A549 (cell line): ENCODE data around the gene ZNF292. TPM values are rescaled to one million over a fixed set of nuclear protein-coding genes. Genes with fewer than 3 reads are reported as not detected.

Source experiments
- ATAC-seq, 2 experiments: fragments of 200-7000 bp in 1 of 2; fragments of >200 bp in 1 of 2; cut with Nextera tagmentation in 1 of 2; cut with Tn5 transposase in 1 of 2; 3 replicates each; pipeline versions ENCODE4 v1.8.0 to v1.9.1; 2018 to 2020; ENCODE audit warnings: mild to moderate bottlenecking in 1 of 2, moderate library complexity in 1 of 2
- CTCF ChIA-PET: fragments of 300-600 bp; sonication (Branson Sonifier 250); formaldehyde crosslinking; extraction: SDS; loops from one replicate; lab custom pipeline; 2021; ENCODE audit warnings: antibody characterized with exemption, inconsistent platforms; lab: Yijun Ruan, JAX
- POLR2A ChIA-PET: fragments of 350-600 bp; formaldehyde crosslinking; extraction: SDS; loops from one replicate; lab custom pipeline; 2021; ENCODE audit warnings: antibody characterized with exemption, inconsistent platforms; lab: Yijun Ruan, JAX
- DNase-seq, 2 experiments: peaks; one replicate each; pipeline versions ENCODE4 v3.0.0 to v3.0.0-alpha.2; 2011 to 2016; ENCODE audit warnings: low read depth in 1 of 2, low spot score in 1 of 2
- FAIRE-seq: peaks from 2 replicates; lab custom pipeline; 2011; peaks lifted over from hg19 to GRCh38; lab: Jason Lieb, UNC
- H3K27ac ChIP-seq, 2 experiments: fragments of >200 bp; sonication (Bioruptor Twin); formaldehyde crosslinking; 3 replicates each; pipeline ENCODE4 v1.5.1; 2016 to 2017
- H3K4me1 ChIP-seq: fragments of >200 bp; sonication (Bioruptor Twin); formaldehyde crosslinking; 3 replicates; pipeline ENCODE4 v1.6.1; 2016
- H3K4me2 ChIP-seq: fragments of >200 bp; sonication (Bioruptor Twin); formaldehyde crosslinking; 3 replicates; pipeline ENCODE4 v1.6.1; 2016
- H3K4me3 ChIP-seq: fragments of >200 bp; sonication (Bioruptor Twin); formaldehyde crosslinking; 3 replicates; pipeline ENCODE4 v1.5.1; 2016
- H3K9me3 ChIP-seq: fragments of >200 bp; sonication (Bioruptor Twin); formaldehyde crosslinking; 3 replicates; pipeline ENCODE4 v1.6.1; 2016
- ATOH8 ChIP-seq: fragments of 250-450 bp; sonication (Bioruptor Pico); IDR thresholded peaks from 2 replicates; pipeline ENCODE4 v1.5.0; 2020; ENCODE audit warnings: low read depth, mild to moderate bottlenecking, moderate library complexity
- BHLHE40 ChIP-seq: IDR thresholded peaks from 2 replicates; pipeline ENCODE4 v1.6.1; 2012; ENCODE audit warnings: low read depth, low read length, inconsistent platforms
- CBX8 ChIP-seq: fragments of 200-600 bp; sonication (generic); IDR thresholded peaks from 2 replicates; pipeline ENCODE4 v1.6.1; 2016
- CHD4 ChIP-seq: fragments of 200-600 bp; sonication (generic); IDR thresholded peaks from 2 replicates; pipeline ENCODE4 v1.6.1; 2016; ENCODE audit warnings: antibody characterized with exemption, mild to moderate bottlenecking, borderline replicate concordance
- CTCF ChIP-seq: fragments of >200 bp; sonication (Bioruptor Twin); formaldehyde crosslinking; IDR thresholded peaks from 3 replicates; pipeline ENCODE4 v1.5.1; 2016
- EHMT2 ChIP-seq: fragments of 200-600 bp; sonication (generic); IDR thresholded peaks from 2 replicates; pipeline ENCODE4 v1.6.1; 2016; ENCODE audit warnings: antibody characterized with exemption, low read depth, mild to moderate bottlenecking, moderate library complexity
- EP300 ChIP-seq, 2 experiments: fragments of >200 bp; sonication (Bioruptor Twin); formaldehyde crosslinking; IDR thresholded peaks; 2 replicates in 1 of 2; 3 replicates in 1 of 2; pipeline ENCODE4 v1.6.1; 2016 to 2017
- FOSB ChIP-seq: fragments of 250-450 bp; sonication (Bioruptor Pico); IDR thresholded peaks from 2 replicates; pipeline ENCODE4 v1.5.0; 2020; ENCODE audit warnings: mild to moderate bottlenecking, moderate library complexity
- FOXS1 ChIP-seq: fragments of 250-450 bp; sonication (Bioruptor Pico); IDR thresholded peaks from 2 replicates; pipeline ENCODE4 v1.5.0; 2020; ENCODE audit warnings: mild to moderate bottlenecking, moderate library complexity
- HDAC2 ChIP-seq: fragments of 200-600 bp; sonication (generic); IDR thresholded peaks from 2 replicates; pipeline ENCODE4 v1.6.1; 2016
- HEYL ChIP-seq: fragments of 250-450 bp; sonication (Bioruptor Pico); IDR thresholded peaks from 2 replicates; pipeline ENCODE4 v1.8.0; 2021; ENCODE audit warnings: mild to moderate bottlenecking, moderate library complexity
- HMGXB4 ChIP-seq: fragments of 250-450 bp; sonication (Bioruptor Pico); IDR thresholded peaks from 2 replicates; pipeline ENCODE4 v1.5.0; 2021; ENCODE audit warnings: mild to moderate bottlenecking, moderate library complexity, borderline replicate concordance
- JUN ChIP-seq, 2 experiments: fragments of >200 bp; sonication (Bioruptor Twin); formaldehyde crosslinking; IDR thresholded peaks; 2 replicates in 1 of 2; 3 replicates in 1 of 2; pipeline ENCODE4 v1.6.1; 2016 to 2017
- POLR2A ChIP-seq: IDR thresholded peaks from 2 replicates; pipeline ENCODE4 v1.6.1; 2012; ENCODE audit warnings: mild to moderate bottlenecking, low read length
- POLR2AphosphoS2 ChIP-seq: conservative IDR thresholded peaks from 2 replicates; pipeline ENCODE4 v1.6.1; 2012; ENCODE audit warnings: low read length, improper control_type of control experiment, inconsistent platforms
- RAD21 ChIP-seq, 2 experiments: fragments of >200 bp in 1 of 2; sonication (Bioruptor Twin) in 1 of 2; formaldehyde crosslinking in 1 of 2; IDR thresholded peaks in 1 of 2; conservative IDR thresholded peaks in 1 of 2; 2 replicates in 1 of 2; 3 replicates in 1 of 2; pipeline ENCODE4 v1.6.1; 2012 to 2018; ENCODE audit warnings: inconsistent platforms in 1 of 2
- RARB ChIP-seq: fragments of 250-450 bp; sonication (Bioruptor Pico); IDR thresholded peaks from 2 replicates; pipeline ENCODE4 v1.8.0; 2021; ENCODE audit warnings: mild to moderate bottlenecking, moderate library complexity
- SMC3 ChIP-seq: fragments of >200 bp; sonication (Bioruptor Twin); formaldehyde crosslinking; IDR thresholded peaks from 3 replicates; pipeline ENCODE4 v1.6.1; 2018; ENCODE audit warnings: inconsistent platforms
- SREBF2 ChIP-seq: fragments of 450-650 bp; IDR thresholded peaks from 2 replicates; pipeline ENCODE4 v1.6.1; 2014; ENCODE audit warnings: mild to moderate bottlenecking, moderate library complexity
- TP53 ChIP-seq: fragments of 250-450 bp; sonication (Bioruptor Pico); IDR thresholded peaks from 2 replicates; pipeline ENCODE4 v1.5.0; 2021; ENCODE audit warnings: mild to moderate bottlenecking, moderate library complexity
- USF2 ChIP-seq: fragments of 450-650 bp; IDR thresholded peaks from 2 replicates; pipeline ENCODE4 v1.6.1; 2014; ENCODE audit warnings: antibody characterized with exemption
- ZFP36 ChIP-seq: fragments of 450-650 bp; IDR thresholded peaks from 2 replicates; pipeline ENCODE4 v1.6.1; 2014; ENCODE audit warnings: borderline replicate concordance; ENCODE audit not compliant: partially characterized antibody
- ZSCAN20 ChIP-seq: fragments of 250-450 bp; sonication (Bioruptor Pico); IDR thresholded peaks from 2 replicates; pipeline ENCODE4 v1.8.0; 2022; ENCODE audit warnings: mild to moderate bottlenecking, moderate library complexity
- WGBS: methylation state at CpG from one replicate; pipeline ENCODE4 v1.1.6; 2017; ENCODE audit errors: missing lambda C conversion rate; 5-methylcytosine and 5-hydroxymethylcytosine counted together
- polyA plus RNA-seq, 4 experiments: library from polyadenylated mRNA; depleted of rRNA in 3 of 4; stranded (reverse); fragments of >200 nt; fragmentation: RNase III in 1 of 4; extraction: RNeasy Plus Mini Kit Qiagen cat#74134 plus additional on column Dnase treatment in 1 of 4; gene quantifications; 2 replicates in 3 of 4; 3 replicates in 1 of 4; pipeline ENCODE4 v1.2.3, GENCODE V29; 2011 to 2017

Gene ZNF292
- polyA plus RNA-seq, 2 of the 4 experiments (the other 2 are of a cell fraction) = 2.5 to 7.5 TPM

GRCh38 chr6:87181903-87182302 is 26.5 kb downstream of the ZNF292 start (continued):
- TF ChIP-seq HMGXB4 (CRISPR knock-in tag) (no peak), ZSCAN20 (CRISPR knock-in tag) (no peak), TP53 (CRISPR knock-in tag) (no peak), BHLHE40 (no peak), FOSB (CRISPR knock-in tag) (no peak), HDAC2 (no peak)

DNA sequence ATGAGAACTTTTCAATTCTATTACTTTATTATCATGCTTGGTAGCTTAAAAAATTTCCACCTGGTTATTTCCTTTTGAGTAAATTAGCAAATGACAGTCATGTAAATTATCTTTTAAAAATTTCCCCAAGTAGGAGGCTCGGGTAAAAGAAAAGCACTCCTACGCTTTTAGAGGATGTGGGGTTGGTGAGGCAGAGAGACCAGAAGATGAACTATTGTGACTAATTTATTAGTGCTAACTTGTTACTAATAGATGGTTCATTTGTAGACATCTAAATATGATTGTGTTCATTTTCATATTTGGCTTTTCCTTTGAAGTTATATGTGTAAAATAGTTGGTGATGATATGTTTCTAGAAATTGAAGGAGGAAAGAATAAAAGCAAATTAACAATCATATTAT is 27.0 kb downstream of the ZNF292 start:
- DNase-seq (no peak), FAIRE-seq (no peak), ATAC-seq (no peak)
- Histone ChIP-seq H3K9me3 (no peaks in the 10 kb centered on the region), H3K4me2 (no peak overlapping the region), H3K4me3 (no peak overlapping the region), H3K4me1 (peaks cover 6% of the 10 kb centered on the region; the same call in 2 of the 3 replicates), H3K27ac (no peak overlapping the region)
- TF ChIP-seq POLR2AphosphoS2 (no peak), HEYL (CRISPR knock-in tag) (no peak), EHMT2 (no peak), USF2 (no peak), EP300 (IDR thresholded peaks at IDR 0.05) (no peak), ATOH8 (CRISPR knock-in tag) (no peak), FOXS1 (CRISPR knock-in tag) (no peak), POLR2A (no peak), SREBF2 (no peak), RARB (CRISPR knock-in tag) (no peak), CBX8 (no peak), CTCF (no peak)
- 93% methylated on average over 2 of the region's 2 CpGs for WGBS
- ChIA-PET CTCF (interaction anchor here (0.8 kb wide), 1 partner anchor 43 kb away, joined by 3 read pairs; no protein-coding TSS in a partner anchor), POLR2A (interaction anchor here (0.6 kb wide), 1 partner anchor 497 kb away, joined by 3 read pairs; no protein-coding TSS in a partner anchor)

DNA sequence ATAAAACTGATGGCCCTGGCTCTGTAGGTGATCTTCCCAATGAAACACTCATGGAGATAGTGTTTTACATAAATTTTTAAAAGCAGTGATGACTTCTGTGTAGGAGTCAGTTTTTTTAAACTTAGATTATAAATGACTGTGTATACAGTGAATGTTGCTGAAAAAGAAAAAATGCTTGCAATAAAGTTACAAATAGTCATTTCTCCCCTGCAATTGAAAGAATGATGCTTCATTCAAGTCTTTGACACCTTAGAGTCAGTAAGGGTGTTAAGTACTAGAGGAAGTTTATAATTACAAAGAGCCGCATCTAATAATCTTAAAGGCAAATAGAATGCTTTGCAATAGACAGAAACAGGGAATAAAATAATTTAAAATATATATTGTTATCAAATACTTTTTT is 27.6 kb downstream of the ZNF292 start:
- Histone ChIP-seq H3K4me3 (no peak overlapping the region), H3K4me2 (no peak overlapping the region), H3K9me3 (no peaks in the 10 kb centered on the region), H3K27ac (no peak overlapping the region), H3K4me1 (peaks cover 6% of the 10 kb centered on the region; the same call in 2 of the 3 replicates)
- POLR2A ChIA-PET = no interaction called here
- CTCF ChIA-PET = no interaction called here
- no peak for ATAC-seq
- TF ChIP-seq CHD4 (no peak), RAD21 (conservative IDR thresholded peaks at IDR 0.05 in 1 of 2, IDR thresholded peaks at IDR 0.05 in 1 of 2) (no peak), JUN (IDR thresholded peaks at IDR 0.05) (no peak), ZFP36 (no peak), CTCF (no peak), EHMT2 (no peak), CBX8 (no peak), SMC3 (no peak)
- WGBS = 86% methylated on average over 1 of the region's 1 CpG
- no peak for FAIRE-seq
- DNase-seq = no peak
